Stimulated activated CD8-positive, alpha-beta memory T cell treated with anti-CD3 and anti-CD28 coated beads, Interleukin-15, amount 100 ng/mL, for 24 hours (primary cell): Measurements from ENCODE around the gene PRRC2A.

ENCODE experiments used
- DNase-seq: peaks from one replicate; pipeline ENCODE4 v3.0.0-alpha.2; 2020; ENCODE audit warnings: low read depth

The PRRC2A gene

DNA sequence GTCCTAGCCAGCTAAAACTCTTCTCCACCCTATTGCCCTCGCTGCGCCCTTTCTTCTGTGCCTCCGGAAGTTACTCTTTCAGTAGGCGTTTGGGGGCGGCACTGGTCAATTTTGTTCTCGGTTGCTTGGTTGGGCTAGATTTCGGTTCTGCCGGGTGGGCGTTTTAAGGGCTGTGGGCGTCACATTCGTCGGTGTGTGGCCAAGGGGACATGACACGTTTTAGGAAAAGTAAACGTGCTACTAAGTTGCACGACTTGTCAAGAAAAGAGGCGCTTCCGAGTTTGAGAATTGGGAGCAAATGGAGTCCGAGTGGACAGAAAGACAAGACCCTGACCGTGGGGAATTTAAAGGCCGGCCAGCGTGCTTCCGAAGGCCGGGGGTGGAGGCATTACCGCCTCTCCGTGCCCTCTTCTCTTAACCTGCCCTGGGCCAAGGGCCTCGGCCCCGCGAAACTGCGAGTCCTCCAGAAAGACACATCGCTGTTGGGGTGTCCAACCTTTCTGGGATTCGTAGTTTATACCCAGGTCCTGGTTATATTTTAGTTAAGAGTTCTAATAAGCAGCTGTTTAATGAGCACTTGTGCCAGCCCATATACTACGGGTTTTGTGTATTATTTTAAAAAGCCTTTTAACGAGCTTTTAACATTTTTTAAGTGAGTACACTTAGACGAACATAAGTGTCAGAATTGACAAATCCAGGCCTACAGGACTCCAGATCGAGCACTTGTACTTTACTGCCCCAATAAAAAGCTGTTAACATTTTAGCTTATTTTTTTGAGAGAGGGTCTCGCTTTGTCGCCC, 32.6 kb downstream of the PRRC2A start:
- DNase-seq: no peak

DNA sequence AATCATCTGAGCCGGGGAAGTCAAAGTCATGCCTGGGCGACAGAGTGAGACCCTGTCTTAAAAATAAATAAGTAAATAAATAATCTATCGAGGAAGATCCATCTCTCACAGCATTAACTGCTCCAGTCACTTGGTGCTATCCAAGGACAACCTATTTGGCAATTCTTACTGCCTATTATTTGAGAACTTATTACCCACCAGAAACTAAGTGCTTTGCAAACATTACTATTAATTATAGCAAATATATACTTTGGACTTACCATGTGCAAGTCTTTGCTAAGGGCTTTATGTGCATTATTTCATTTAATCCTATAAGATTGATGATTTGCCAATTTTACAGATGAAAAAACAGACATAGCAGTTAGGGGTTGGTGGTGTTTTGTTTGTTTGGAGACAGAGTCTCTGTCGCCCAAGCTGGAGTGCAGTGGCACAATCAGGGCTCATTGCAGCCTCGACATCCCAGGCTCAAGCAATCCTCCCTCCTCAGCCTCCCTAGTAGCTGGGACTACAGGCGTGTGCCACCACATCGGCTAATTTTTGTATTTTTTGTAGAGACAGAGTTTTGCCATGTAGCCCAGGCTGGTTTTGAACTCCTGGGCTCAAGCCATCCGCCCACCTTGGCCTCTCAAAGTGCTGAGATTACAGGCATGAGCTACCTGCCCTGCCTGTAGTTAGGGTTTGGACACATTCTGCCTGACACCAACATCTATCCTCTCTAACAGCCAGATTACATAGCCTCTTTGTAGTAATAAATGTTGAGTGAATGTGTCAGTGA, 34.2 kb downstream of the PRRC2A start:
- DNase-seq: no peak

GRCh38 chr6:31655349-31656237, 35.1 kb downstream of the PRRC2A start, which contains the start of gene APOM:
APOM (plus strand) TSS chr6:31655894; CDS start chr6:31655967, 73 bp downstream.
- DNase-seq: no peak

GRCh38 chr6:31657406-31658157, 37.1 kb downstream of the PRRC2A start:
- no peak for DNase-seq

- DNase-seq: no peak
Measured at GRCh38 chr6:31658158-31658688, 37.7 kb downstream of the PRRC2A start.

DNA sequence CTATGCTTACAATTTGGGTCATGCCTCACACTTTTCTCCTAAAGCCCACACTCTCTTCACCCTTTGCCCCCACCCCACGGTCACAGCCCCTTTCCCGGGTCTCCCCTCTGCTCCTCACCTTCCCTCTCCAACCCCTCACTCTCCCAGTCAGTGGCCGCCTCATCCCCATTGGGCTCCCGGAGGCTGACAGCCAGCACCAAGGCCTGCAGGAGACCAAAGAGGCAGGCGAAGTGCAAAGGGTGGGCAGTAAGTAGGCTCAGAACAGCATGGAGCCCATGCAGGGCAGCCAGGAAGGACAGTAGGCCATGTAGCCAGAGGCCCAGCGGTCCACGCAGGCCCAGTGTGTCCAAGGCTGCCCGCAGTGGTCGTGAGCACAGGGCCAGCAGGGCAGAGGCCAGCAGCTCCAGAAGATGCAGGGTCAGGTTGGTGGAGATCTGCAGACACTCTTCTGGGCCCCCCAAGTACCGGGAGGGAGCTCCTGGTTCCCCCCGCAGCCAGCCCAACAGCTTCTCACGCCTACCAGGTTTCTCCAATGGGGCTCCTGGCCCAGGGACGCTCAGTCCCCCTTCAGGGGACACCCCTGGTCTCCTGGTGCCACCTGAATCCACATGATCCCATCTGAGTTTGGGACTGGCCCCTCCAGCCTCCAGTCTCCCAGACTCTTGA, 38.6 kb downstream of the PRRC2A start:
- DNase-seq: no peak

- no peak for DNase-seq
Measured at GRCh38 chr6:31659649-31660380, 39.3 kb downstream of the PRRC2A start.

GRCh38 chr6:31660381-31661261, 40.1 kb downstream of the PRRC2A start, which contains the start of gene C6orf47:
C6orf47 (minus strand) TSS chr6:31660778; CDS start chr6:31659947, 831 bp downstream.
- DNase-seq: peak; percentile 47

GRCh38 chr6:31661262-31662123, 41.0 kb downstream of the PRRC2A start:
- no peak for DNase-seq

DNA sequence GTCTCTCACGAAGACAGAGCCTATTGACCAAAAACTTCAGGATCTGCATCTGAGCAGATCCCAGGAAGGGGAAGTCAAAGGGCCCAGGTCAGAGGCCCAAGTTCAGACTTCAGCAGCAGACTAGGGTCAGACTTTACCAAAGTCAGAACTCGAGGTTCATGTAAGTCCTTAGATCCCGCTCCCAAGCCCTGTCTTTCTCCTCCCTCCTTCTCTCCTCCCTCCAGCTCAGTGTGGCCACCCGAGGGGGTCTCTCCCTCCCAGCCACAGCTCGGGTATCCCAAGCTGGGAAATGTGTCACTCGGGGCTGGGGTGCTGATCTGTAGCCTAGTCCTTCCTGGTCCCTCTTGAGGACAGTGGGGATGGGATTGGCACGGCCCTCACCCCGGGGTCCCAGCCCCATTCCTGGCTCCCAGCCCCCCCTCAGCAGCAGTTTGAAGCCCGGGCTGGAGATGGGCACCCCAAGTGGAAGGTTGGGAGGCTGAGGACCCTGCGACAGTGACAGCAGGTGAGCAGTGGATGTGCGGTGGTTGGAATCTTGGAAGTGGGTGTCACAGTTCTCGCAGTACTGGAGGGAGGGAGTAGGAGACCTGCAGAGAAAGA, 41.7 kb downstream of the PRRC2A start:
- DNase-seq: no peak

- no peak for DNase-seq
Measured at GRCh38 chr6:31663126-31663960, 42.8 kb downstream of the PRRC2A start.

GRCh38 chr6:31663961-31664789, 43.7 kb downstream of the PRRC2A start:
- DNase-seq: no peak

- DNase-seq: peak; percentile 73
Measured at GRCh38 chr6:31664790-31665500, 44.4 kb downstream of the PRRC2A start, which contains the start of gene GPANK1. GPANK1 (minus strand) TSS chr6:31664997; CDS start chr6:31664478, 519 bp downstream.

- DNase-seq: peak; percentile 83
Measured at GRCh38 chr6:31665501-31666336, 45.2 kb downstream of the PRRC2A start, which contains the start of gene CSNK2B. CSNK2B (plus strand) TSS chr6:31666080; CDS start chr6:31666832, 752 bp downstream.
